Thyroid gland (tissue), 4 donors: Measurements from ENCODE around the gene NR6A1.

Experiments used
- POLR2A ChIP-seq, 2 donors: fragments of 450-650 bp; IDR thresholded peaks; one replicate each; pipeline ENCODE4 v1.6.1; 2017; ENCODE audit warnings: antibody characterized with exemption in 2 of 2, mild to moderate bottlenecking in 2 of 2, moderate library complexity in 1 of 2
- TF ChIP-seq, protein P1 (sequence below), 6 experiments: fragments of 200-600 bp in 3 of 6; fragments of 450-650 bp in 3 of 6; sonication (generic) in 3 of 6; IDR thresholded peaks; one replicate each; pipeline ENCODE4 v1.5.1; 2016 to 2019; ENCODE audit warnings: antibody characterized with exemption in 6 of 6, mild to moderate bottlenecking in 2 of 6, inconsistent platforms in 1 of 6, moderate library complexity in 1 of 6

DNA sequence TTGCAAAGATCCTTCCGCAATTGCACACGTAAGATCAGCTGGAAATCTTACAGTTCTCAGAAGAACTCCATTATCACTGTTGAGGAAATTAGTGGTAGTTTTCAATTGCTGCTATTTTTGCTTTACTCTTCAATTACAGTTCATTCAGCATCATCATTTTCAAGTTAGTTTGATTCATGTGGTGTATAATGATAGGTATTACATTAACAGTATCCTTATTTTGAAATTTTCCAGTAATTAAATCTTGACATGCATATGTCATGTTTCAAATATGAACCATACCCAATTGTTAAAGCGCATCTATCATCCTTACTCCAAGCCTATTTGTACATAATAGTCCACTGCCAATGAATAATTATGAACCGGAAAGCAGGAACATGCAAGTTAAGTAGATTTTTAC is 60.3 kb downstream of the NR6A1 start:
- TF ChIP-seq, protein P1, sequence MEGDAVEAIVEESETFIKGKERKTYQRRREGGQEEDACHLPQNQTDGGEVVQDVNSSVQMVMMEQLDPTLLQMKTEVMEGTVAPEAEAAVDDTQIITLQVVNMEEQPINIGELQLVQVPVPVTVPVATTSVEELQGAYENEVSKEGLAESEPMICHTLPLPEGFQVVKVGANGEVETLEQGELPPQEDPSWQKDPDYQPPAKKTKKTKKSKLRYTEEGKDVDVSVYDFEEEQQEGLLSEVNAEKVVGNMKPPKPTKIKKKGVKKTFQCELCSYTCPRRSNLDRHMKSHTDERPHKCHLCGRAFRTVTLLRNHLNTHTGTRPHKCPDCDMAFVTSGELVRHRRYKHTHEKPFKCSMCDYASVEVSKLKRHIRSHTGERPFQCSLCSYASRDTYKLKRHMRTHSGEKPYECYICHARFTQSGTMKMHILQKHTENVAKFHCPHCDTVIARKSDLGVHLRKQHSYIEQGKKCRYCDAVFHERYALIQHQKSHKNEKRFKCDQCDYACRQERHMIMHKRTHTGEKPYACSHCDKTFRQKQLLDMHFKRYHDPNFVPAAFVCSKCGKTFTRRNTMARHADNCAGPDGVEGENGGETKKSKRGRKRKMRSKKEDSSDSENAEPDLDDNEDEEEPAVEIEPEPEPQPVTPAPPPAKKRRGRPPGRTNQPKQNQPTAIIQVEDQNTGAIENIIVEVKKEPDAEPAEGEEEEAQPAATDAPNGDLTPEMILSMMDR (IDR thresholded peaks at IDR 0.05): no peak
- no peak for TF ChIP-seq POLR2A (IDR thresholded peaks at IDR 0.05)
